Smooth muscle cell (in vitro differentiated cells): ENCODE data around the gene HLA-DQA1. TPM values are rescaled to one million over a fixed set of nuclear protein-coding genes. Genes with fewer than 3 reads are reported as not detected.
A peak's percentile ranks its signal among the peaks of the same experiment; 100 is the strongest.

Experiments used
- DNase-seq: peaks from one replicate; lab custom pipeline; 2025; ENCODE audit not compliant: unreplicated experiment; lab: John Stamatoyannopoulos, UW
- H2AFZ ChIP-seq: fragments of 200-600 bp; sonication (generic); 2 replicates; pipeline ENCODE4 v1.6.0; 2016; ENCODE audit warnings: antibody characterized with exemption, low read depth, mild to moderate bottlenecking
- H3F3A ChIP-seq: fragments of 200-600 bp; sonication (generic); 2 replicates; pipeline ENCODE4 v1.6.0; 2017; ENCODE audit warnings: antibody characterized with exemption, low read depth
- H3K27ac ChIP-seq: fragments of 200-600 bp; sonication (generic); 2 replicates; pipeline ENCODE4 v1.5.1; 2016; ENCODE audit warnings: low read depth, mild to moderate bottlenecking
- H3K27me3 ChIP-seq: fragments of 200-600 bp; sonication (generic); 2 replicates; pipeline ENCODE4 v1.6.1; 2016; ENCODE audit warnings: low read depth, mild to moderate bottlenecking
- H3K36me3 ChIP-seq: fragments of 200-600 bp; sonication (generic); 2 replicates; pipeline ENCODE4 v1.5.1; 2016; ENCODE audit warnings: low read depth
- H3K4me1 ChIP-seq: fragments of 200-600 bp; sonication (generic); 2 replicates; pipeline ENCODE4 v1.5.1; 2016; ENCODE audit warnings: low read depth
- H3K4me2 ChIP-seq: fragments of 200-600 bp; sonication (generic); 2 replicates; pipeline ENCODE4 v1.6.0; 2016; ENCODE audit warnings: mild to moderate bottlenecking
- H3K4me3 ChIP-seq: fragments of 200-600 bp; sonication (generic); 2 replicates; pipeline ENCODE4 v1.5.1; 2016; ENCODE audit warnings: mild to moderate bottlenecking
- H3K79me2 ChIP-seq: fragments of 200-600 bp; sonication (generic); 2 replicates; pipeline ENCODE4 v1.6.0; 2016; ENCODE audit warnings: low read depth, mild to moderate bottlenecking
- H3K9ac ChIP-seq: fragments of 200-600 bp; sonication (generic); 2 replicates; pipeline ENCODE4 v1.6.0; 2016; ENCODE audit warnings: low read depth
- H3K9me3 ChIP-seq: fragments of 200-600 bp; sonication (generic); replicated peaks from 2 replicates; pipeline ENCODE4 v1.5.1; 2016; ENCODE audit warnings: low read depth
- H4K20me1 ChIP-seq: fragments of 200-600 bp; sonication (generic); 2 replicates; pipeline ENCODE4 v1.6.0; 2016; ENCODE audit warnings: low read depth
- CTCF ChIP-seq: fragments of 200-600 bp; sonication (generic); IDR thresholded peaks from 2 replicates; pipeline ENCODE4 v1.5.1; 2017; ENCODE audit warnings: borderline replicate concordance, mild to moderate bottlenecking, antibody characterized with exemption; ENCODE audit not compliant: insufficient read depth, poor library complexity, severe bottlenecking
- WGBS: methylation state at CpG from one replicate; pipeline ENCODE4 v1.1.7; 2016; ENCODE audit warnings: low lambda C conversion rate; 5-methylcytosine and 5-hydroxymethylcytosine counted together
- polyA plus RNA-seq: library from polyadenylated mRNA; unstranded; fragments of >200 nt; fragmentation: Nextera tagmentation; extraction: Ambion mirVana; gene quantifications from 2 replicates; pipeline ENCODE4 v1.2.1, GENCODE V29; 2016
- total RNA-seq: library from RNA; depleted of rRNA; stranded (reverse); fragments of >200 nt; gene quantifications from 2 replicates; pipeline ENCODE4 v1.2.3, GENCODE V29; 2014

HLA-DQA1 gene
- total and polyA plus RNA-seq, 2 experiments from 2014 or later = 1.0 TPM; not detected in 1

GRCh38 chr6:32635526-32636123, 1.6 kb upstream of the HLA-DQA1 start:
- H3K27ac ChIP-seq = peak overlapping the region; percentile 88
- H3K9ac ChIP-seq = peak overlapping the region; percentile 53
- no peaks in the 10 kb centered on the region for H3K79me2 ChIP-seq
- no peaks in the 10 kb centered on the region for H3K9me3 ChIP-seq
- H3F3A ChIP-seq = no peaks in the 10 kb centered on the region
- H2AFZ ChIP-seq = no peak overlapping the region
- H3K4me2 ChIP-seq = peak overlapping the region; percentile 43
- TF ChIP-seq CTCF = no peak
- 44% methylated on average over 2 of the region's 2 CpGs for whole genome bisulfite sequencing
- H4K20me1 ChIP-seq = no peaks in the 10 kb centered on the region
- H3K36me3 ChIP-seq = no peaks in the 10 kb centered on the region
- H3K4me1 ChIP-seq = peaks cover 5% of the 10 kb centered on the region
- no peaks in the 10 kb centered on the region for H3K27me3 ChIP-seq
- no peak overlapping the region for H3K4me3 ChIP-seq
- DNase-seq = no peak

- no peaks in the 10 kb centered on the region for H3K79me2 ChIP-seq
- no peaks in the 10 kb centered on the region for H4K20me1 ChIP-seq
- TF ChIP-seq CTCF = no peak
- no peak overlapping the region for H3K4me2 ChIP-seq
- H3K4me1 ChIP-seq = peaks cover 5% of the 10 kb centered on the region
- H3K36me3 ChIP-seq = no peaks in the 10 kb centered on the region
- no peak overlapping the region for H3K27ac ChIP-seq
- H3K9ac ChIP-seq = no peak overlapping the region
- no peak overlapping the region for H2AFZ ChIP-seq
- WGBS = 93% methylated on average over 3 of the region's 3 CpGs
- H3K27me3 ChIP-seq = no peaks in the 10 kb centered on the region
- H3K9me3 ChIP-seq = no peaks in the 10 kb centered on the region
- no peak for DNase-seq
- no peaks in the 10 kb centered on the region for H3F3A ChIP-seq
- H3K4me3 ChIP-seq = no peak overlapping the region
Observed at GRCh38 chr6:32637883-32638282, 677 bp downstream of the HLA-DQA1 start.

- DNase-seq = no peak
- Histone ChIP-seq H3K4me3 (no peak overlapping the region), H3K4me2 (no peak overlapping the region), H3K79me2 (no peaks in the 10 kb centered on the region), H3K27me3 (no peaks in the 10 kb centered on the region), H3K36me3 (no peaks in the 10 kb centered on the region), H3K9ac (no peak overlapping the region), H3K9me3 (no peaks in the 10 kb centered on the region), H3K27ac (no peak overlapping the region), H3K4me1 (peaks cover 5% of the 10 kb centered on the region), H3F3A (no peaks in the 10 kb centered on the region), H4K20me1 (no peaks in the 10 kb centered on the region), H2AFZ (no peak overlapping the region)
- no peak for TF ChIP-seq CTCF
- WGBS = 90% methylated on average over 9 of the region's 9 CpGs
Observed at GRCh38 chr6:32638532-32639219, 1.5 kb downstream of the HLA-DQA1 start.
